A549 (cell line): ENCODE measurements around the gene ARHGEF26.

Experiments
- CTCF ChIP-seq: fragments of >200 bp; sonication (Bioruptor Twin); formaldehyde crosslinking; IDR thresholded peaks from 3 replicates; pipeline ENCODE4 v1.5.1; 2016
- EP300 ChIP-seq, 2 experiments: fragments of >200 bp; sonication (Bioruptor Twin); formaldehyde crosslinking; IDR thresholded peaks; 2 replicates in 1 of 2; 3 replicates in 1 of 2; pipeline ENCODE4 v1.6.1; 2016 to 2017
- HES2 ChIP-seq: fragments of >200 bp; sonication (Bioruptor Twin); formaldehyde crosslinking; IDR thresholded peaks from 2 replicates; pipeline ENCODE4 v1.6.1; 2016
- JUN ChIP-seq, 2 experiments: fragments of >200 bp; sonication (Bioruptor Twin); formaldehyde crosslinking; IDR thresholded peaks; 2 replicates in 1 of 2; 3 replicates in 1 of 2; pipeline ENCODE4 v1.6.1; 2016 to 2017
- KDM5A ChIP-seq: fragments of 200-600 bp; sonication (generic); IDR thresholded peaks from 2 replicates; pipeline ENCODE4 v1.6.1; 2016; ENCODE audit warnings: antibody characterized with exemption, mild to moderate bottlenecking
- MAX ChIP-seq: IDR thresholded peaks from 2 replicates; pipeline ENCODE4 v1.6.1; 2012
- POLR2AphosphoS2 ChIP-seq: conservative IDR thresholded peaks from 2 replicates; pipeline ENCODE4 v1.6.1; 2012; ENCODE audit warnings: low read length, improper control_type of control experiment, inconsistent platforms
- RCOR1 ChIP-seq: fragments of 150-350 bp; IDR thresholded peaks from 2 replicates; pipeline ENCODE4 v1.6.1; 2014; ENCODE audit warnings: antibody characterized with exemption, low read length, low read depth

GRCh38 chr3:154254527-154254926, 133.3 kb downstream of the ARHGEF26 start:
- no peak for TF ChIP-seq POLR2AphosphoS2
- no peak for TF ChIP-seq CTCF
- TF ChIP-seq RCOR1, result no peak
- TF ChIP-seq EP300 (IDR thresholded peaks at IDR 0.05), result no peak
- no peak for TF ChIP-seq MAX
- TF ChIP-seq KDM5A, result no peak
- TF ChIP-seq JUN (IDR thresholded peaks at IDR 0.05), result no peak
- no peak for TF ChIP-seq HES2
